DMS53 treated with DMSO at 0.1 percent for 48 hours (cell line): Measurements from ENCODE around the gene SMC1B.
"Not testable (repeated sequence)": the region's sequence is repeated elsewhere in the genome, so short reads cannot be mapped to it uniquely, and the experiment has no call there.

ENCODE experiments used
- DNase-seq: peaks from one replicate; lab custom pipeline; 2025; ENCODE audit not compliant: unreplicated experiment; lab: John Stamatoyannopoulos, UW

Gene SMC1B

GRCh38 chr22:45305456-45306075 lies 107.8 kb downstream of the SMC1B start:
- no peak for DNase-seq

- DNase-seq: no peak
These were observed 108.4 kb downstream of the SMC1B start for GRCh38 chr22:45304971-45305370.

GRCh38 chr22:45303181-45303580 lies 110.2 kb downstream of the SMC1B start:
- no peak for DNase-seq

- no peak for DNase-seq
These were observed 110.6 kb downstream of the SMC1B start for GRCh38 chr22:45302751-45303150.

GRCh38 chr22:45298934-45299505 lies 114.4 kb downstream of the SMC1B start:
- no peak for DNase-seq

- no peak for DNase-seq
These were observed 116.6 kb downstream of the SMC1B start for GRCh38 chr22:45296628-45297297.

GRCh38 chr22:45295492-45295891 lies 117.9 kb downstream of the SMC1B start:
- no peak for DNase-seq

GRCh38 chr22:45295004-45295403 lies 118.4 kb downstream of the SMC1B start:
- not testable (repeated sequence) for DNase-seq
